AG09319 (cell line): Measurements from ENCODE around the gene HTT.
"Not testable (repeated sequence)": the region's sequence is repeated elsewhere in the genome, so short reads cannot be mapped to it uniquely, and the experiment has no call there.

Experiments
- DNase-seq: peaks from one replicate; pipeline ENCODE4 v3.0.0-alpha.2; 2010; ENCODE audit warnings: low read depth; ENCODE audit errors: extremely low read depth
- TF ChIP-seq, protein P1 (sequence below): IDR thresholded peaks from 2 replicates; pipeline ENCODE4 v1.5.1; 2011; ENCODE audit warnings: low read depth, mild to moderate bottlenecking, inconsistent platforms, low read length, moderate library complexity

HTT gene

DNA sequence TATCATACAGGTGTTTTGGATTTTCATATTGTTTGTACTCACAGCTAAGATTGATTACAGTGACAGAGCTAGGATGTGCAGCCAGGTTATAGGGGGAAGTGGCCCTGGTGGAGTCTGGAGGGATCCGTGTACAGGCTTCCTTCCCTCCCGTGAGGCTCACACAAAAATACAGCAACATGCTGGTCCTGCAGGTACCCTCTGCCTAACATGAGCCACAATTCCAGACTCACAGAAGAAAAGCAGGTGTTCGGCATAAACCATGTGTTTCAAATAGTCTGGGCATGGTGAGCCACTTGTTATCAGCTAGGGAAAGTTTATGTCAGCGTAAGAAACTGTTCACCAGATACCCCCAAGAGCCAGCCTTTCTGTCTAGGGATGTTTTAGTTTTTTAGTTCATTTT, 82.9 kb downstream of the HTT start:
- TF ChIP-seq, protein P1, sequence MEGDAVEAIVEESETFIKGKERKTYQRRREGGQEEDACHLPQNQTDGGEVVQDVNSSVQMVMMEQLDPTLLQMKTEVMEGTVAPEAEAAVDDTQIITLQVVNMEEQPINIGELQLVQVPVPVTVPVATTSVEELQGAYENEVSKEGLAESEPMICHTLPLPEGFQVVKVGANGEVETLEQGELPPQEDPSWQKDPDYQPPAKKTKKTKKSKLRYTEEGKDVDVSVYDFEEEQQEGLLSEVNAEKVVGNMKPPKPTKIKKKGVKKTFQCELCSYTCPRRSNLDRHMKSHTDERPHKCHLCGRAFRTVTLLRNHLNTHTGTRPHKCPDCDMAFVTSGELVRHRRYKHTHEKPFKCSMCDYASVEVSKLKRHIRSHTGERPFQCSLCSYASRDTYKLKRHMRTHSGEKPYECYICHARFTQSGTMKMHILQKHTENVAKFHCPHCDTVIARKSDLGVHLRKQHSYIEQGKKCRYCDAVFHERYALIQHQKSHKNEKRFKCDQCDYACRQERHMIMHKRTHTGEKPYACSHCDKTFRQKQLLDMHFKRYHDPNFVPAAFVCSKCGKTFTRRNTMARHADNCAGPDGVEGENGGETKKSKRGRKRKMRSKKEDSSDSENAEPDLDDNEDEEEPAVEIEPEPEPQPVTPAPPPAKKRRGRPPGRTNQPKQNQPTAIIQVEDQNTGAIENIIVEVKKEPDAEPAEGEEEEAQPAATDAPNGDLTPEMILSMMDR: no peak
- no peak for DNase-seq

- DNase-seq: no peak
- TF ChIP-seq, protein P1: no peak
Measured at GRCh38 chr4:3158841-3159240, 84.4 kb downstream of the HTT start.

DNA sequence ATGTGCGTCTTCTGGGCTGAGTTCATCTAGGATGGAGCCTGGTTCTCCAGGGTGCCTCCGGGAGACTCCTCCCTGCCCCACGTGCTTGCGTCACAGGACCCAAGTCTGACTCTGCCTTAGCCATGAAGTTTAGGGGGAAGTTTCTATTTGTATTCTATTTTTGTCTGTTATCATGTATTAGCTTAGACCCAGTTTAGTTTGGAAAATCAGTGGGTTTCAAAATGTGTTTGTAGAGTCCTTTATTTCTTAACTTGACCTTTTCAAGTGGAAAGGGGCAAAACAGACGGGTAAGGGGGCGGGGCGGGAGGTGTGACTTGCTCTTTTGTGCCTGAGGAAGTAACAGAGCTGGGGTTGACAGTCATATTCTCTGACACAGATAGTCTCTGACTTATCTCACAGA, 86.0 kb downstream of the HTT start:
- TF ChIP-seq, protein P1: no peak
- DNase-seq: no peak

DNA sequence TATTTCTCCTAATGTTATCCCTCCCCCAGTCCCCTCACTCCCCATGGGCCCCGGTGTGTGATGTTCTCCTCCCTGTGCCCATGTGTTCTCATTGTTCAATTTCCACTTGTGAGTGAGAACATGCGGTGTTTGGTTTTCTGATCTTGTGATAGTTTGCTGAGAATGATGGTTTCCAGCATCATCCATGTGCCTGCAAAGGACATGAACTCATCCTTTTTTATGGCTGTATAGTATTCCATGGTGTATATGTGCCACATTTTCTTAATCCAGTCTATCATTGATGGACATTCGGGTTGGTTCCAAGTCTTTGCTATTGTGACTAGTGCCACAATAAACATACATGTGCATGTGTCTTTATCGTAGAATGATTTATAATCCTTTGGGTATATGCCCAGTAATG, 86.6 kb downstream of the HTT start:
- DNase-seq: not testable (repeated sequence)

DNA sequence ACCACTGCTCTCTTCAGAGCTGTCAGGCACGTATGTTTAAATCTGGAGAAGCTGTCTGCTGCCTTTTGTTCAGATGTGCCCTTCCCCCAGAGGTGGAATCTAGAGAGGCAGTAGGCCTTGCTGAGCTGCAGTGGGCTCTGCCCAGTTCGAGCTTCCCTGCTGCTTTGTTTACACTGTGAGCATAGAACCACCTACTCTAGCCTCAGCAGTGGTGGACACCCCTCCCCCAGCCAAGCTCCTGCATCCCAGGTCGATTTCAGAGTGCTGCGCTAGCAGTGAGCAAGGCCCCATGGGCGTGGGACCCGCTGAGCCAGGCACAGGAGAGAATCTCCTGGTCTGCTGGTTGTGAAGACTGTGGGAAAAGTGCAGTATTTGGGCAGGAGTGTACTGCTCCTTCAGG, 92.0 kb downstream of the HTT start:
- DNase-seq: not testable (repeated sequence)

DNA sequence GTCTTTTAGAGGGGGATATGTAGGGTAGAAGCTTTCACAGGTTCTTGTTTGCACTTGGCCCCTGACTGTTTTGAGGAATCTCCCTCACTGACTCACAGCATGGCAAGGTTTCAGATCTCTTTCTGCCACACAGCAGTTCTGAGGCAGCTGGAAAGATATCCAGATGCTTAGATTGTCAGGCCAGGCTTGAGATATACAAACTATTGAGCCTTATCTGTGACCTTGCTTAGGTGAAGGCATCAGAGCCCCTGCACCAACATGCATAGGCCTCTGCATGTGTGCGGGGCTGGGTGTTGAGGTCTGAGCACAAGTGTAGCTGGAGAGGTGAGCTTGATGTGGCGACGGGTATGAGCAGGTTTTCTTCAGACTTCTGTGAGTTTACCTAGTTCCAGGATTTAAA, 93.5 kb downstream of the HTT start:
- TF ChIP-seq, protein P1: no peak
- DNase-seq: no peak

- no peak for DNase-seq
Measured at GRCh38 chr4:3174371-3175338, 100.2 kb downstream of the HTT start.

DNA sequence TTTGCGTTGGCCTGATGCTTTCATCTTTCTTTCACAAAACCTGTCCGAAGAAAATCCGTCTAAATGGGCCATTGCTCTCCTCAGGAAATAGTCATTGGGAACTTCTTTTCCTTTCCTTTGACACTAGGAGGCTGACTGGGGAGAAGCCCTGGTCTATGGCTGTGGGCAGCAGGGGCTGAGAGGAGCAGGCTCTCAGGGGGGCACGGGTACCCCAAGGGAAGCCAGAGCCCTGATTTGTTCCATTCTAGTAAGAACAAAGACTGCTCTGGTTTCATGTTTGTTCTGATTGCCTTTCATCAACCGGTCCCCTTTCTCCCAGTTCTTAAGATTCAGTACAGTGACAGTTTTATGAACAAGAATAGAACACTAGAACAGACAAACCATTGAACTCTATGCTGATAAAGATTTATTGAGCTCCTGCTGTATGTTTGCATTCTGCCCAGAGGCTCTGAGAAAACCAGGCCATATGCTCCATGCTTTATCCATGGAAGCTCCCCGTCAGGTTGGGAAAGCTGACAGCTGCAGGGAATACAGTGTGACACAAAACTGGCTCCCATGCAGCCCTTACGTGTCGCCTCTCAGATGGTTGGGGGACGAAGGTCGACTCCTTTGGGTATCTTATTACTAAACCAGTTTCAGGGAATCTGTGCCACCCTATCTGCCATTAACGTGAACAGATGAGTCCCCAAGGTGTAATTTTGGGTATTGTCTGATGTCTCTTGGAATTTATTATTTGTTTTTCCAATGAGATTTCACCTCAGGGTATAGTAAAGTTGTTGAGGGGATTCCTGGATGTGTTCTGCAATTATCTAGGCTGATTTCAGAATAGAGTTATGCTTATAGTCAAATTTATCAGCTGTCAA, 102.1 kb downstream of the HTT start:
- TF ChIP-seq, protein P1: no peak
- DNase-seq: no peak

More at GRCh38 chr4:3174371-3175338, 100.2 kb downstream of the HTT start:
- TF ChIP-seq, protein P1: no peak
